Endothelial cell of umbilical vein (primary cell): ENCODE data around the gene KHNYN. TPM values are rescaled to one million over a fixed set of nuclear protein-coding genes. Genes with fewer than 3 reads are reported as not detected.

Experiments used
- BruUV-seq: library from RNA; stranded (reverse); fragments of 400-500 nt; replicated peaks from 2 replicates; lab custom pipeline; 2021; lab: Mats Ljungman, UMichigan
- CTCF ChIA-PET: fragments of 300-600, 350-600 bp; sonication (Branson Sonifier 250); formaldehyde crosslinking; loops from one replicate; lab custom pipeline; 2021; ENCODE audit warnings: antibody characterized with exemption, inconsistent platforms; lab: Charles Lee
- POLR2A ChIA-PET: fragments of 300-600, 350-600 bp; sonication (Branson Sonifier 250); formaldehyde crosslinking; loops from one replicate; lab custom pipeline; 2021; ENCODE audit warnings: antibody characterized with exemption, inconsistent platforms; lab: Charles Lee
- DNase-seq: peaks from one replicate; pipeline ENCODE4 v3.0.0-alpha.2; 2011; ENCODE audit warnings: low read depth, low spot score
- FAIRE-seq: peaks from 2 replicates; lab custom pipeline; 2011; peaks lifted over from hg19 to GRCh38; lab: Jason Lieb, UNC
- H2AFZ ChIP-seq: 2 replicates; pipeline ENCODE4 v1.6.0; 2012; ENCODE audit warnings: low read depth, low read length, control low read depth, inconsistent platforms
- H3K27ac ChIP-seq: 2 replicates; pipeline ENCODE4 v1.5.1; 2011; ENCODE audit warnings: low read depth, mild to moderate bottlenecking, control low read depth, low read length, moderate library complexity; ENCODE audit not compliant: insufficient read depth
- H3K27me3 ChIP-seq, 2 experiments: 2 replicates each; pipeline versions ENCODE4 v1.6.0 to v1.6.1; 2011; ENCODE audit warnings: low read length in 2 of 2, mixed read lengths in 1 of 2; ENCODE audit not compliant: control insufficient read depth in 2 of 2, insufficient read depth in 2 of 2
- H3K36me3 ChIP-seq, 2 experiments: 2 replicates in 1 of 2; 3 replicates in 1 of 2; pipeline ENCODE4 v1.5.1; 2011; ENCODE audit warnings: low read length in 2 of 2, mild to moderate bottlenecking in 1 of 2, moderate library complexity in 1 of 2; ENCODE audit not compliant: control insufficient read depth in 2 of 2, insufficient read depth in 2 of 2; ENCODE audit errors: extremely low read depth in 1 of 2
- H3K4me1 ChIP-seq: 3 replicates; pipeline ENCODE4 v1.5.1; 2011; ENCODE audit warnings: mild to moderate bottlenecking, low read length; ENCODE audit not compliant: control insufficient read depth, insufficient read depth; ENCODE audit errors: extremely low read depth
- H3K4me2 ChIP-seq: 2 replicates; pipeline ENCODE4 v1.6.1; 2011; ENCODE audit warnings: low read length, control low read depth, mixed read lengths; ENCODE audit not compliant: insufficient read depth
- H3K4me3 ChIP-seq, 3 experiments: fragments of 200-600 bp in 1 of 3; sonication (generic), shearing (Covaris generic) in 1 of 3; replicated peaks in 1 of 3; 2 replicates each; pipeline ENCODE4 v1.5.1; 2011 to 2016; ENCODE audit warnings: control low read depth in 3 of 3, low read length in 3 of 3, mild to moderate bottlenecking in 2 of 3, inconsistent platforms in 1 of 3, low read depth in 1 of 3, moderate library complexity in 1 of 3; ENCODE audit not compliant: insufficient read depth in 1 of 3
- H3K79me2 ChIP-seq: 2 replicates; pipeline ENCODE4 v1.6.0; 2012; ENCODE audit warnings: low read length, inconsistent platforms; ENCODE audit not compliant: control insufficient read depth, insufficient read depth
- H3K9ac ChIP-seq: replicated peaks from 2 replicates; pipeline ENCODE3; 2011; ENCODE audit warnings: low read length, control low read depth; ENCODE audit not compliant: insufficient read depth; ENCODE audit errors: extremely low read depth
- H3K9me1 ChIP-seq: replicated peaks from 3 replicates; pipeline ENCODE4 v1.6.0; 2011; ENCODE audit warnings: mild to moderate bottlenecking, low read length; ENCODE audit not compliant: control insufficient read depth, insufficient read depth; ENCODE audit errors: extremely low read depth
- H3K9me3 ChIP-seq: replicated peaks from 2 replicates; pipeline ENCODE4 v1.5.1; 2012; ENCODE audit warnings: low read length, inconsistent platforms; ENCODE audit not compliant: control insufficient read depth, insufficient read depth
- H4K20me1 ChIP-seq: replicated peaks from 2 replicates; pipeline ENCODE3; 2011; ENCODE audit warnings: mild to moderate bottlenecking, low read length; ENCODE audit not compliant: control insufficient read depth, insufficient read depth; ENCODE audit errors: extremely low read depth
- CTCF ChIP-seq, 2 donors: IDR thresholded peaks; 1 replicate in 1 of 2; 2 replicates in 1 of 2; pipeline ENCODE4 v1.5.1; 2011; ENCODE audit warnings: low read length in 2 of 2, mild to moderate bottlenecking in 2 of 2, moderate library complexity in 2 of 2, control low read depth in 1 of 2, inconsistent platforms in 1 of 2, low read depth in 1 of 2; ENCODE audit not compliant: insufficient read depth in 1 of 2; ENCODE audit errors: extremely low read depth in 1 of 2
- EZH2 ChIP-seq: IDR thresholded peaks from 2 replicates; pipeline ENCODE4 v1.6.1; 2012; ENCODE audit warnings: borderline replicate concordance, low read depth, mild to moderate bottlenecking, moderate library complexity, low read length, inconsistent platforms; ENCODE audit not compliant: severe bottlenecking
- FOS ChIP-seq: IDR thresholded peaks from 2 replicates; pipeline ENCODE4 v1.6.1; 2011; ENCODE audit warnings: mild to moderate bottlenecking, low read length, moderate library complexity, borderline replicate concordance; ENCODE audit not compliant: insufficient read depth
- GATA2 ChIP-seq: IDR thresholded peaks from 2 replicates; pipeline ENCODE4 v1.7.0; 2011; ENCODE audit warnings: low read depth, mild to moderate bottlenecking, moderate library complexity, mixed read lengths, low read length; ENCODE audit not compliant: insufficient read length, insufficient read depth
- JUN ChIP-seq: IDR thresholded peaks from 2 replicates; pipeline ENCODE4 v1.6.1; 2011; ENCODE audit warnings: borderline replicate concordance, low read depth; ENCODE audit not compliant: insufficient read length, insufficient read depth
- MAX ChIP-seq: IDR thresholded peaks from 2 replicates; pipeline ENCODE4 v1.6.1; 2011; ENCODE audit not compliant: insufficient read depth, insufficient read length
- MYC ChIP-seq: IDR thresholded peaks from one replicate; pipeline ENCODE4 v1.6.1; 2011; ENCODE audit warnings: mild to moderate bottlenecking, low read depth, low read length
- POLR2A ChIP-seq: IDR thresholded peaks from 2 replicates; pipeline ENCODE4 v1.6.1; 2012; ENCODE audit warnings: low read depth, mild to moderate bottlenecking, control low read depth, low read length
- POLR2AphosphoS5 ChIP-seq: IDR thresholded peaks from 2 replicates; pipeline ENCODE4 v1.6.1; 2012; ENCODE audit warnings: low read depth, mild to moderate bottlenecking, control low read depth, low read length, moderate library complexity; ENCODE audit not compliant: insufficient read depth
- dilution Hi-C: fragments of 300-500 bp; cut with MboI; formaldehyde crosslinking; loops from one replicate; pipeline ENCODE4 v1.15.0; 2019; ENCODE audit warnings: low sequenced_read_pairs; ENCODE audit not compliant: extremely low pct_ligation_motif_present
- intact Hi-C: fragments of 100-400 bp; cut with micrococcal nuclease; formaldehyde crosslinking; loops from one replicate; pipeline ENCODE4 v1.10.0; 2022
- polyA plus RNA-seq, 4 experiments: library from polyadenylated mRNA; depleted of rRNA in 3 of 4; stranded (reverse) in 3 of 4; unstranded in 1 of 4; fragments of >200 nt; gene quantifications; 2 replicates each; pipeline versions ENCODE4 v1.2.1 to v1.2.3, GENCODE V29; 2011 to 2012; ENCODE audit warnings: missing spikeins in 1 of 4
- total RNA-seq: library from RNA; stranded (reverse); gene quantifications from 2 replicates; pipeline ENCODE4 v1.2.3, GENCODE V29; 2021

Gene KHNYN
- total and polyA plus RNA-seq, 2 donors (not counting 3 experiments of a cell fraction or from before 2014, with no cell fraction given) = 25.4 to 63.3 TPM

GRCh38 chr14:24483604-24484252 lies 54.0 kb downstream of the KHNYN start:
- dilution Hi-C loops (no loop called here), intact Hi-C loops (no loop called here)
- H3K27me3 ChIP-seq = no peaks in the 10 kb centered on the region
- no peaks in the 10 kb centered on the region for H3K9me1 ChIP-seq
- no peak overlapping the region for H2AFZ ChIP-seq
- H3K27ac ChIP-seq = no peak overlapping the region
- no peaks in the 10 kb centered on the region for H3K9me3 ChIP-seq
- H3K4me3 ChIP-seq = no peak overlapping the region
- H3K9ac ChIP-seq = no peak overlapping the region
- H4K20me1 ChIP-seq = no peaks in the 10 kb centered on the region
- no peaks in the 10 kb centered on the region for H3K79me2 ChIP-seq
- ChIA-PET POLR2A (no interaction called here), CTCF (no interaction called here)
- DNase-seq (no peak), FAIRE-seq (no peak)
- no peak overlapping the region for H3K4me2 ChIP-seq
- no TSS peak for BruUV-seq
- no peaks in the 10 kb centered on the region for H3K4me1 ChIP-seq
- TF ChIP-seq GATA2 (no peak), MAX (no peak), MYC (no peak), POLR2A (no peak), CTCF (IDR thresholded peaks at IDR 0.05; ENCODE audit: extremely low read depth in 1 of 2, insufficient read depth in 1 of 2, low read depth in 1 of 2, low read length in 2 of 2) (no peak), EZH2 (no peak), JUN (no peak), FOS (no peak), POLR2AphosphoS5 (no peak)
- H3K36me3 ChIP-seq = no peaks in the 10 kb centered on the region

Other genes starting within 250 kb of the KHNYN start
- gene IPO4, start 241.1 kb upstream of the KHNYN start, total RNA-seq = 52.6 and 66.5 TPM in 2 replicates
- 24.6 and 27.6 TPM in 2 replicates for gene IPO4, start 241.1 kb upstream of the KHNYN start, polyA plus RNA-seq
- gene TM9SF1, start 234.5 kb upstream of the KHNYN start, total RNA-seq = 58.5 and 60.7 TPM in 2 replicates
- gene TM9SF1, start 234.5 kb upstream of the KHNYN start, polyA plus RNA-seq = 64.4 and 71.5 TPM in 2 replicates
- gene TSSK4, start 224.3 kb upstream of the KHNYN start, total RNA-seq = 0.42 and 0.74 TPM in 2 replicates
- gene TSSK4, start 224.3 kb upstream of the KHNYN start, polyA plus RNA-seq = 0.10 TPM in 1 of 2 replicates, not detected in the other
- gene CHMP4A, start 216.5 kb upstream of the KHNYN start, total RNA-seq = 39.7 and 40.9 TPM in 2 replicates
- 32.6 and 46.4 TPM in 2 replicates for gene CHMP4A, start 216.5 kb upstream of the KHNYN start, polyA plus RNA-seq
- gene MDP1, start 213.9 kb upstream of the KHNYN start, total RNA-seq = 8.1 and 9.9 TPM in 2 replicates
- 21.4 and 22.7 TPM in 2 replicates for gene MDP1, start 213.9 kb upstream of the KHNYN start, polyA plus RNA-seq
- 243 and 261 TPM in 2 replicates for gene NEDD8, start 197.6 kb upstream of the KHNYN start, total RNA-seq
- 316 and 329 TPM in 2 replicates for gene NEDD8, start 197.6 kb upstream of the KHNYN start, polyA plus RNA-seq
- gene GMPR2, start 197.0 kb upstream of the KHNYN start, total RNA-seq = 58.1 and 62.4 TPM in 2 replicates
- 50.0 and 61.8 TPM in 2 replicates for gene GMPR2, start 197.0 kb upstream of the KHNYN start, polyA plus RNA-seq
- 53.7 and 58.5 TPM in 2 replicates for gene TINF2, start 187.3 kb upstream of the KHNYN start, total RNA-seq
- 34.4 and 44.2 TPM in 2 replicates for gene TINF2, start 187.3 kb upstream of the KHNYN start, polyA plus RNA-seq
- 3.4 and 3.9 TPM in 2 replicates for gene TGM1, start 166.8 kb upstream of the KHNYN start, total RNA-seq
- gene TGM1, start 166.8 kb upstream of the KHNYN start, polyA plus RNA-seq = 1.0 and 2.1 TPM in 2 replicates
- 29.3 and 29.5 TPM in 2 replicates for gene RABGGTA, start 158.4 kb upstream of the KHNYN start, total RNA-seq
- 80.1 and 102 TPM in 2 replicates for gene RABGGTA, start 158.4 kb upstream of the KHNYN start, polyA plus RNA-seq
- 18.0 and 20.0 TPM in 2 replicates for gene DHRS1, start 130.2 kb upstream of the KHNYN start, total RNA-seq
- 69.5 and 70.2 TPM in 2 replicates for gene DHRS1, start 130.2 kb upstream of the KHNYN start, polyA plus RNA-seq
- gene NOP9, start 130.1 kb upstream of the KHNYN start, total RNA-seq = 30.9 and 31.0 TPM in 2 replicates
- 16.2 and 16.3 TPM in 2 replicates for gene NOP9, start 130.1 kb upstream of the KHNYN start, polyA plus RNA-seq
- 4.6 and 5.2 TPM in 2 replicates for gene CIDEB, start 122.0 kb upstream of the KHNYN start, total RNA-seq
- 7.2 and 14.9 TPM in 2 replicates for gene CIDEB, start 122.0 kb upstream of the KHNYN start, polyA plus RNA-seq
- gene LTB4R2, start 119.8 kb upstream of the KHNYN start, total RNA-seq = 9.1 and 13.1 TPM in 2 replicates
- gene LTB4R2, start 119.8 kb upstream of the KHNYN start, polyA plus RNA-seq = 5.5 and 7.6 TPM in 2 replicates
- gene LTB4R, start 118.5 kb upstream of the KHNYN start, total RNA-seq = 6.2 and 10.5 TPM in 2 replicates
- gene LTB4R, start 118.5 kb upstream of the KHNYN start, polyA plus RNA-seq = 9.1 and 11.7 TPM in 2 replicates
- 84.0 and 87.0 TPM in 2 replicates for gene ADCY4, start 94.9 kb upstream of the KHNYN start, total RNA-seq
- 81.6 and 101 TPM in 2 replicates for gene ADCY4, start 94.9 kb upstream of the KHNYN start, polyA plus RNA-seq
- gene RIPK3, start 90.0 kb upstream of the KHNYN start, total RNA-seq = 5.1 and 9.0 TPM in 2 replicates
- gene RIPK3, start 90.0 kb upstream of the KHNYN start, polyA plus RNA-seq = 2.4 and 3.1 TPM in 2 replicates
- 88.1 and 88.5 TPM in 2 replicates for gene NFATC4, start 61.8 kb upstream of the KHNYN start, total RNA-seq
- 79.5 and 94.8 TPM in 2 replicates for gene NFATC4, start 61.8 kb upstream of the KHNYN start, polyA plus RNA-seq
- gene NYNRIN, start 31.0 kb upstream of the KHNYN start, total RNA-seq = 42.8 and 45.1 TPM in 2 replicates
- 37.2 and 38.8 TPM in 2 replicates for gene NYNRIN, start 31.0 kb upstream of the KHNYN start, polyA plus RNA-seq
- gene CBLN3, start 286 bp upstream of the KHNYN start, total RNA-seq = 5.0 and 8.6 TPM in 2 replicates
- 7.8 and 7.9 TPM in 2 replicates for gene CBLN3, start 286 bp upstream of the KHNYN start, polyA plus RNA-seq
- 38.6 and 40.2 TPM in 2 replicates for gene SDR39U1, start 12.8 kb downstream of the KHNYN start, total RNA-seq
- gene SDR39U1, start 12.8 kb downstream of the KHNYN start, polyA plus RNA-seq = 72.6 and 89.8 TPM in 2 replicates
- gene CMA1, start 78.3 kb downstream of the KHNYN start, total RNA-seq = not detected in 2 replicates
- not detected in 2 replicates for gene CMA1, start 78.3 kb downstream of the KHNYN start, polyA plus RNA-seq
- gene CTSG, start 146.3 kb downstream of the KHNYN start, total RNA-seq = not detected in 2 replicates
- gene CTSG, start 146.3 kb downstream of the KHNYN start, polyA plus RNA-seq = not detected in 2 replicates
- not detected in 2 replicates for gene GZMH, start 179.7 kb downstream of the KHNYN start, total RNA-seq
- not detected in 2 replicates for gene GZMH, start 179.7 kb downstream of the KHNYN start, polyA plus RNA-seq
- gene GZMB, start 204.2 kb downstream of the KHNYN start, total RNA-seq = not detected in 2 replicates
- gene GZMB, start 204.2 kb downstream of the KHNYN start, polyA plus RNA-seq = not detected in 2 replicates